CMK (cell line): ENCODE results near the gene KCNK10.

Source experiments
- DNase-seq: peaks from one replicate; pipeline ENCODE4 v3.0.0-alpha.2; 2010; ENCODE audit warnings: low read depth

KCNK10 gene

GRCh38 chr14:88181072-88181471 is 142.0 kb downstream of the KCNK10 start:
- no peak for DNase-seq

- DNase-seq = no peak
Measured at GRCh38 chr14:88179716-88180115, 143.4 kb downstream of the KCNK10 start.

- no peak for DNase-seq
Measured at GRCh38 chr14:88170333-88170732, 152.7 kb downstream of the KCNK10 start.

- DNase-seq = peak; percentile 29
Measured at GRCh38 chr14:88168498-88169165, 154.4 kb downstream of the KCNK10 start.

GRCh38 chr14:88168025-88168424 is 155.0 kb downstream of the KCNK10 start:
- no peak for DNase-seq

GRCh38 chr14:88166616-88167015 is 156.5 kb downstream of the KCNK10 start:
- no peak for DNase-seq

GRCh38 chr14:88164906-88165534 is 158.0 kb downstream of the KCNK10 start:
- DNase-seq = no peak

GRCh38 chr14:88163731-88164255 is 159.3 kb downstream of the KCNK10 start:
- no peak for DNase-seq

GRCh38 chr14:88156127-88156526 is 166.9 kb downstream of the KCNK10 start:
- no peak for DNase-seq

GRCh38 chr14:88154926-88155325 is 168.1 kb downstream of the KCNK10 start:
- no peak for DNase-seq

- no peak for DNase-seq
Measured at GRCh38 chr14:88154321-88154720, 168.7 kb downstream of the KCNK10 start.

- no peak for DNase-seq
Measured at GRCh38 chr14:88146881-88147649, 176.0 kb downstream of the KCNK10 start.

GRCh38 chr14:88143810-88144209 is 179.3 kb downstream of the KCNK10 start:
- DNase-seq = no peak

GRCh38 chr14:88142997-88143396 is 180.1 kb downstream of the KCNK10 start:
- no peak for DNase-seq

GRCh38 chr14:88140874-88141273 is 182.2 kb downstream of the KCNK10 start:
- DNase-seq = no peak

- no peak for DNase-seq
Measured at GRCh38 chr14:88137327-88137726, 185.7 kb downstream of the KCNK10 start.
